PFSK-1 (cell line): Measurements from ENCODE around the gene TTLL7.

ENCODE experiments used
- FOXP2 ChIP-seq: optimal IDR thresholded peaks from 2 replicates; pipeline ENCODE3; 2011; ENCODE audit warnings: borderline replicate concordance, control low read depth, inconsistent platforms; ENCODE audit not compliant: insufficient read depth; ENCODE audit errors: extremely low read length, extremely low read depth
- POLR2AphosphoS5 ChIP-seq: IDR thresholded peaks from 2 replicates; pipeline ENCODE4 v1.6.1; 2012; ENCODE audit warnings: low read depth, mild to moderate bottlenecking, control low read depth, low read length, moderate library complexity
- SIN3A ChIP-seq: IDR thresholded peaks from 2 replicates; pipeline ENCODE4 v1.6.1; 2012; ENCODE audit warnings: mild to moderate bottlenecking, low read length, moderate library complexity, borderline replicate concordance; ENCODE audit not compliant: insufficient read depth
- TAF1 ChIP-seq: IDR thresholded peaks from 2 replicates; pipeline ENCODE4 v1.6.1; 2012; ENCODE audit warnings: low read length, control low read depth, borderline replicate concordance; ENCODE audit not compliant: insufficient read depth
- TF ChIP-seq, protein P1 (sequence below), 2 experiments: IDR thresholded peaks; 2 replicates each; pipeline versions ENCODE4 v1.6.1 to v1.8.0; 2011 to 2012; ENCODE audit warnings: low read depth in 2 of 2, low read length in 2 of 2, control low read depth in 1 of 2, inconsistent platforms in 1 of 2, mild to moderate bottlenecking in 1 of 2, moderate library complexity in 1 of 2; ENCODE audit not compliant: insufficient read depth in 1 of 2

The TTLL7 gene

DNA sequence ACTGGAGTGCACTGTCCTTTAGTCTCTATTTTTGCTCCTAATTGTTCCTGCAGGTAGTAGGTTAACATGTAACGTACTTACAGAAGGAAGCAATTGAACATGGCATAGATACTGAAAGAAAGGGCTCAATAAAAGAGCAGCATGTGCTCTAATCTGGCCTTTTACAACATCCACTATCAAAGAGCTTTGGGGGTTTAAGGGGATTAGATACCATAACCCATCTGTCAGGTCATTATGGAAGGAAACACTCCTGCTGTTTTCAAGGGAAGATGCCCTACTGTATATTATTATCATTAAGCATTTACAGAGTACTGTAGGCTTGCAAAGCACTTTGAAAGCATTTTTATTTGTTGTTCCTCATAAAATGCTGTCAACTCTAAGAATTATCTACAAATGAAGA, 152.8 kb downstream of the TTLL7 start:
- TF ChIP-seq, protein P1, sequence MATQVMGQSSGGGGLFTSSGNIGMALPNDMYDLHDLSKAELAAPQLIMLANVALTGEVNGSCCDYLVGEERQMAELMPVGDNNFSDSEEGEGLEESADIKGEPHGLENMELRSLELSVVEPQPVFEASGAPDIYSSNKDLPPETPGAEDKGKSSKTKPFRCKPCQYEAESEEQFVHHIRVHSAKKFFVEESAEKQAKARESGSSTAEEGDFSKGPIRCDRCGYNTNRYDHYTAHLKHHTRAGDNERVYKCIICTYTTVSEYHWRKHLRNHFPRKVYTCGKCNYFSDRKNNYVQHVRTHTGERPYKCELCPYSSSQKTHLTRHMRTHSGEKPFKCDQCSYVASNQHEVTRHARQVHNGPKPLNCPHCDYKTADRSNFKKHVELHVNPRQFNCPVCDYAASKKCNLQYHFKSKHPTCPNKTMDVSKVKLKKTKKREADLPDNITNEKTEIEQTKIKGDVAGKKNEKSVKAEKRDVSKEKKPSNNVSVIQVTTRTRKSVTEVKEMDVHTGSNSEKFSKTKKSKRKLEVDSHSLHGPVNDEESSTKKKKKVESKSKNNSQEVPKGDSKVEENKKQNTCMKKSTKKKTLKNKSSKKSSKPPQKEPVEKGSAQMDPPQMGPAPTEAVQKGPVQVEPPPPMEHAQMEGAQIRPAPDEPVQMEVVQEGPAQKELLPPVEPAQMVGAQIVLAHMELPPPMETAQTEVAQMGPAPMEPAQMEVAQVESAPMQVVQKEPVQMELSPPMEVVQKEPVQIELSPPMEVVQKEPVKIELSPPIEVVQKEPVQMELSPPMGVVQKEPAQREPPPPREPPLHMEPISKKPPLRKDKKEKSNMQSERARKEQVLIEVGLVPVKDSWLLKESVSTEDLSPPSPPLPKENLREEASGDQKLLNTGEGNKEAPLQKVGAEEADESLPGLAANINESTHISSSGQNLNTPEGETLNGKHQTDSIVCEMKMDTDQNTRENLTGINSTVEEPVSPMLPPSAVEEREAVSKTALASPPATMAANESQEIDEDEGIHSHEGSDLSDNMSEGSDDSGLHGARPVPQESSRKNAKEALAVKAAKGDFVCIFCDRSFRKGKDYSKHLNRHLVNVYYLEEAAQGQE (IDR thresholded peaks at IDR 0.05; ENCODE audit: insufficient read depth in 1 of 2, low read depth in 2 of 2, low read length in 2 of 2) = no peak
- TF ChIP-seq POLR2AphosphoS5 (no peak), TAF1 (no peak), FOXP2 (no peak), SIN3A (no peak)

DNA sequence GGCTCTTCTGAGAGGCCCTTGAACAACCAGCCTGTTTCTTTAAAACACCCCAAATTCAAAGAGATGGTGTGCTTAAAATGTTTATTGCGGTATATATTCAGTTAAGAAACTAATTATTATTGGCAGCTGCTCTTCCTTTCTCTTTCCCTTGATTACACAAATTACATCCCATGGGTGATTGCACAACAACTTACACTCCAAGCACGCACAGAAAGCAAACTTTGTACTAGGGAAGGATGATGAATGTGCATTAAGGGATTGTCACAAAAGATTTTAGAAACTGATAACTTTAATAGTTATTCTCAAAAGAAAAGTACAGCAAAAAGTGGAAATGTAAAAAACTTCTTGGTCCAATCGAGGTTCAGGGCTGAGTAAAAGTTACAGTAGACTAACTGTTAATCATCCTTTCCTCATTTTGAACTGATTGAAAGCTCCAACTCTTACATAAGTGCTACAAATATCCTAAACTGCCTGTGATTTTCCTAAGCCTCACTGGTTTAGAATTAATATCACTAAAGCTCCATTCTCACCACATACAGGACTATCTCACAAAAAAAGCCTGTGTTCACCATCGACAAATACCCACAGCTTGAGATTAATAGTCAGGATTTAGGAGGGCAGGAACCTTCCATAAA, 153.4 kb downstream of the TTLL7 start:
- TF ChIP-seq, protein P1 (IDR thresholded peaks at IDR 0.05; ENCODE audit: insufficient read depth in 1 of 2, low read depth in 2 of 2, low read length in 2 of 2) = no peak
- TF ChIP-seq TAF1 (no peak), FOXP2 (no peak), SIN3A (no peak), POLR2AphosphoS5 (no peak)

DNA sequence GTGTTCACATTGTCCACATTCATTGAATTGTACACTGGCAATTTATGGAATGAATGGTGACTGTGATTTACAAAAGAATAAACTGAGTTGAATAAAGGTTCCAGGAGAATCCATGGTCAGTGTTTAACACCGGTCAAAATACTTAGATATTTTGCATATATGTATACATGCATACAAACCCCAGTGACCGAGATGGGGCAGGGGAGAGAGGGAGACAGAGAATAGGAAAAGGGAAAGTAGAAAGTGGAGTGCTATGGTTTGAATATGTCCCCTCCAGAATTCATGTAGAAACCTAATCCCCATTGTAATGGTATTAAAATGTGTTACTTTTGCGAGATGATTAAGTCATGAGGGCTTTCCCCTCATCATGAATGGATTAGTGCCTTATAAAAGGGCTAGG, 154.4 kb downstream of the TTLL7 start:
- TF ChIP-seq POLR2AphosphoS5 (no peak), TAF1 (no peak), SIN3A (no peak), FOXP2 (no peak)
- TF ChIP-seq, protein P1 (IDR thresholded peaks at IDR 0.05; ENCODE audit: insufficient read depth in 1 of 2, low read depth in 2 of 2, low read length in 2 of 2) = no peak

DNA sequence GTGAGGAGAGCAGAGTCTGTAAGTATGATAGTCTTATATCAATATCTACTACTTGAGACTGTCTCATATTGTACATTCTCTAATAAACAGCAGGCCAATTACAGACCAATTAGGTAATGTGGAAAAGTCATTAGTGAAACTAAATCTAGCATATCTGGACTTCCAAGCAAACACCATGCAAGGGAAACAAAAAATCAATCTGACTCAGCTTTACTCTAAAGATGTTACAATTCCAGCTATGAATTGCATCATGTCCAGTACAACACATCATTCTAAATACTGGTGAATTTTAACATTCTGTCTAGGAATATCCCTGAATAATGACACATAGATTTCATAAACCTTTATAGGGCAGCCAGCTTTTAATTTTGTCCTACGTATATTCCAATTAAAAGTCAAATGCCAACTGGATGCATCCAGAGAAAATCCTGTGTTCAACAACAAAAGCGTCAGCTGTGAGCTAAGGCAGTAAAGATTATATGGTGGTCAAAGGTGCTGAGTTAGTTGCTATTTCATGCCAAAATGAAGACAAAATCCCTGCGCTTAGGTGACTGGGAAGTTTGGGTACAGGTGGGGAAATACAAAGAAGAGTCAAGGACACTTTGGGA, 159.3 kb downstream of the TTLL7 start:
- TF ChIP-seq FOXP2 = no peak
- TF ChIP-seq TAF1 = no peak
- TF ChIP-seq, protein P1 (IDR thresholded peaks at IDR 0.05; ENCODE audit: insufficient read depth in 1 of 2, low read depth in 2 of 2, low read length in 2 of 2) = no peak
- no peak for TF ChIP-seq SIN3A
